Psoas muscle (tissue), 8 donors: Measurements from ENCODE around the gene AGAP3. TPM values are rescaled to one million over a fixed set of nuclear protein-coding genes. Genes with fewer than 3 reads are reported as not detected.

Source experiments
- ATAC-seq, 4 donors: fragments of 200-7000 bp; cut with Tn5 transposase; one replicate each; pipeline ENCODE4 v1.9.1; 2020; ENCODE audit warnings: moderate library complexity in 3 of 4, mild to moderate bottlenecking in 2 of 4
- DNase-seq, 2 donors: peaks; one replicate each; pipeline ENCODE4 v3.0.0-alpha.2; 2020
- H3K27ac ChIP-seq: fragments of 200-600 bp; one replicate; pipeline ENCODE4 v1.8.0; 2022
- H3K27me3 ChIP-seq, 3 donors: fragments of 200-600 bp in 1 of 3; one replicate each; pipeline versions ENCODE4 v1.6.1 to v1.8.0; 2013 to 2022; ENCODE audit warnings: low read length in 2 of 3, mild to moderate bottlenecking in 2 of 3, moderate library complexity in 1 of 3; ENCODE audit not compliant: insufficient read depth in 3 of 3
- H3K36me3 ChIP-seq, 2 donors: fragments of 200-600 bp in 1 of 2; one replicate each; pipeline versions ENCODE4 v1.6.1 to v1.8.0; 2013 to 2022; ENCODE audit warnings: low read depth in 1 of 2, mild to moderate bottlenecking in 1 of 2, moderate library complexity in 1 of 2; ENCODE audit not compliant: insufficient read depth in 1 of 2
- H3K4me1 ChIP-seq: fragments of 200-600 bp; one replicate; pipeline ENCODE4 v1.8.0; 2022
- H3K4me3 ChIP-seq: fragments of 200-600 bp; one replicate; pipeline ENCODE4 v1.8.0; 2022; ENCODE audit warnings: mild to moderate bottlenecking
- H3K9me3 ChIP-seq: fragments of 200-600 bp; one replicate; pipeline ENCODE4 v1.8.0; 2022
- CTCF ChIP-seq: fragments of 200-600 bp; IDR thresholded peaks from one replicate; pipeline ENCODE4 v1.8.0; 2022; ENCODE audit warnings: antibody characterized with exemption
- WGBS, 3 donors: extraction: QIAGEN DNeasy Blood & Tissue Kit; methylation state at CpG; one replicate each; pipeline versions ENCODE4 v1.1.6 to v1.1.7; 2013; 5-methylcytosine and 5-hydroxymethylcytosine counted together
- intact Hi-C, 2 donors: fragments of 100-400 bp; cut with DNase I; formaldehyde crosslinking; loops; one replicate each; pipeline versions ENCODE4 v1.11.0 to v1.14.2; 2022
- polyA plus RNA-seq, 3 donors: library from polyadenylated mRNA; stranded (reverse); fragments of 200-250 nt; gene quantifications; one replicate each; pipeline ENCODE4 v1.2.3, GENCODE V29; 2013
- total RNA-seq, 4 donors: library from RNA; stranded (reverse); fragmentation: NEBNext Ultra II Directional in 2 of 4; extraction: Animal tissue kit (Norgen Biotek cat#: 25700) in 2 of 4; gene quantifications; one replicate each; pipeline versions ENCODE4 v1.2.1 to v1.2.4, GENCODE V29; 2021 to 2023
- donor health status: healthy with polysubstance abuse.
- donor health status: DM: no; HTN: no; CAD: no; lungs with moderate emphysema.
- donor health status: Bipolar disorder and iron deficiency.
- donor health status: healthy.
- donor health status: DM: yes; HTN: yes; CAD: no.
- donor health status: DM: no; HTN: no; CAD: no.
- donor health status: DM: no; HTN: no; CAD: no.
- donor health status: DM: yes; HTN: yes; CAD: no.

The AGAP3 gene
- total and polyA plus RNA-seq, 7 donors = 38.4 to 75.3 (median 51.4) TPM

GRCh38 chr7:151081170-151082101 is 4.8 kb upstream of the AGAP3 start:
- H3K27me3 ChIP-seq = no peaks in the 10 kb centered on the region
- no peak for TF ChIP-seq CTCF
- H3K27ac ChIP-seq = peak overlapping the region; percentile 89
- peaks cover 0 to 16% of the 10 kb centered on the region in 2 donors for H3K36me3 ChIP-seq
- peaks cover 48% of the 10 kb centered on the region for H3K4me1 ChIP-seq
- WGBS, 3 donors = 10 to 26% (median 15%) methylated on average over 49 to 64 of the region's 64 CpGs
- ATAC-seq (peak in 2 of 4 donors; percentile 2 to 10), DNase-seq (peak in 1 of 2 donors; percentile 57)
- no peaks in the 10 kb centered on the region for H3K9me3 ChIP-seq
- intact Hi-C loops = loop anchor here in 1 of 2 donors (1.0 kb wide), 1 partner anchor 22 kb away; the partner anchor contains the start of gene SLC4A2
- peak overlapping the region; percentile 91 for H3K4me3 ChIP-seq

- ATAC-seq (no peak), DNase-seq (peak in 1 of 2 donors; percentile 20)
- H3K36me3 ChIP-seq = peaks cover 0 to 7% of the 10 kb centered on the region in 2 donors
- intact Hi-C loops = loop anchor here in 1 of 2 donors (1.0 kb wide), 1 partner anchor 23 kb away; the partner anchor contains the start of gene SLC4A2
- H3K9me3 ChIP-seq = no peaks in the 10 kb centered on the region
- peak overlapping the region; percentile 89 for H3K27ac ChIP-seq
- no peak for TF ChIP-seq CTCF
- H3K4me3 ChIP-seq = peak overlapping the region; percentile 91
- 51 to 62% (median 53%) methylated on average over 38 to 42 of the region's 42 CpGs for WGBS, 3 donors
- H3K4me1 ChIP-seq = peaks cover 48% of the 10 kb centered on the region
- no peaks in the 10 kb centered on the region for H3K27me3 ChIP-seq
Observed at GRCh38 chr7:151082141-151083070, 3.9 kb upstream of the AGAP3 start.

GRCh38 chr7:151083071-151083823 is 3.0 kb upstream of the AGAP3 start, which contains the start of gene TMUB1:
TMUB1 (minus strand) TSS chr7:151083493; CDS start chr7:151082563, 930 bp downstream.
- Histone ChIP-seq H3K4me1 (peaks cover 53% of the 10 kb centered on the region), H3K27me3 (no peaks in the 10 kb centered on the region), H3K4me3 (peak within 1 kb of the TSS; percentile 91), H3K36me3 (no peaks in the 10 kb centered on the region), H3K27ac (peak within 1 kb of the TSS; percentile 89), H3K9me3 (no peaks in the 10 kb centered on the region)
- ATAC-seq (peak; percentile 34 to 52 (median 44)), DNase-seq (peak; percentile 84 to 86)
- intact Hi-C loops = no loop called here
- TF ChIP-seq CTCF = no peak
- 0 to 1% (median 0%) methylated on average over 44 to 69 of the region's 69 CpGs for WGBS, 3 donors

- peak overlapping the region; percentile 91 for H3K4me3 ChIP-seq
- H3K36me3 ChIP-seq = no peaks in the 10 kb centered on the region
- ATAC-seq (no peak), DNase-seq (no peak)
- no peak for TF ChIP-seq CTCF
- intact Hi-C loops = no loop called here
- no peaks in the 10 kb centered on the region for H3K9me3 ChIP-seq
- H3K27ac ChIP-seq = peak overlapping the region; percentile 89
- WGBS, 3 donors = 27 to 30% (median 28%) methylated on average over 3 of the region's 3 CpGs
- no peaks in the 10 kb centered on the region for H3K27me3 ChIP-seq
- peaks cover 52% of the 10 kb centered on the region for H3K4me1 ChIP-seq
Observed at GRCh38 chr7:151083824-151084160, 2.5 kb upstream of the AGAP3 start.
